Stimulated activated CD4-positive, alpha-beta T cell treated with anti-CD3 and anti-CD28 coated beads, Interleukin-12 subunit alpha, Interleukin-12 subunit beta, amount 100 ng/mL, for 4 hours (primary cell): Measurements from ENCODE around the gene TTLL7.

ENCODE experiments used
- DNase-seq: peaks from one replicate; pipeline ENCODE4 v3.0.0-alpha.2; 2020

TTLL7 gene

GRCh38 chr1:83860490-83861221 lies 138.3 kb downstream of the TTLL7 start:
- DNase-seq, result peak; percentile 78

- no peak for DNase-seq
Observed at GRCh38 chr1:83857716-83858115, 141.2 kb downstream of the TTLL7 start.

GRCh38 chr1:83857103-83857502 lies 141.8 kb downstream of the TTLL7 start:
- DNase-seq, result no peak

- DNase-seq, result no peak
Observed at GRCh38 chr1:83856381-83856780, 142.6 kb downstream of the TTLL7 start.

- no peak for DNase-seq
Observed at GRCh38 chr1:83854456-83854855, 144.5 kb downstream of the TTLL7 start.

GRCh38 chr1:83850834-83851233 lies 148.1 kb downstream of the TTLL7 start:
- no peak for DNase-seq

GRCh38 chr1:83849191-83850061 lies 149.5 kb downstream of the TTLL7 start:
- no peak for DNase-seq

- DNase-seq, result no peak
Observed at GRCh38 chr1:83846138-83846537, 152.8 kb downstream of the TTLL7 start.

GRCh38 chr1:83845437-83846071 lies 153.4 kb downstream of the TTLL7 start:
- no peak for DNase-seq

GRCh38 chr1:83844546-83844945 lies 154.4 kb downstream of the TTLL7 start:
- no peak for DNase-seq

GRCh38 chr1:83839566-83840173 lies 159.3 kb downstream of the TTLL7 start:
- DNase-seq, result no peak

GRCh38 chr1:83838573-83838972 lies 160.4 kb downstream of the TTLL7 start:
- DNase-seq, result no peak

GRCh38 chr1:83836543-83836942 lies 162.4 kb downstream of the TTLL7 start:
- DNase-seq, result no peak

- DNase-seq, result no peak
Observed at GRCh38 chr1:83834621-83835264, 164.2 kb downstream of the TTLL7 start.

- no peak for DNase-seq
Observed at GRCh38 chr1:83832194-83832593, 166.7 kb downstream of the TTLL7 start.

GRCh38 chr1:83829106-83829505 lies 169.8 kb downstream of the TTLL7 start:
- DNase-seq, result no peak

GRCh38 chr1:83828456-83828855 lies 170.5 kb downstream of the TTLL7 start:
- no peak for DNase-seq

- no peak for DNase-seq
Observed at GRCh38 chr1:83827741-83828140, 171.2 kb downstream of the TTLL7 start.

GRCh38 chr1:83822208-83822607 lies 176.7 kb downstream of the TTLL7 start:
- no peak for DNase-seq

GRCh38 chr1:83819436-83819835 lies 179.5 kb downstream of the TTLL7 start:
- no peak for DNase-seq

- no peak for DNase-seq
Observed at GRCh38 chr1:83818916-83819315, 180.0 kb downstream of the TTLL7 start.

GRCh38 chr1:83816836-83817235 lies 182.1 kb downstream of the TTLL7 start:
- no peak for DNase-seq

GRCh38 chr1:83815330-83815729 lies 183.6 kb downstream of the TTLL7 start:
- DNase-seq, result no peak
